HG02642 (cell line): ENCODE measurements around the gene PIGZ.
"Not testable (repeated sequence)": the region's sequence is repeated elsewhere in the genome, so short reads cannot be mapped to it uniquely, and the experiment has no call there.

Source experiments
- ATAC-seq: cut with Tn5 transposase; IDR thresholded peaks from one replicate; pipeline ENCODE4 v1.9.1; 2021; ENCODE audit warnings: mild to moderate bottlenecking; ENCODE audit not compliant: unreplicated experiment, poor library complexity

Gene PIGZ

GRCh38 chr3:196962108-196962929 is 6.3 kb downstream of the PIGZ start:
- no peak for ATAC-seq

GRCh38 chr3:196954832-196955231 is 13.8 kb downstream of the PIGZ start:
- no peak for ATAC-seq

- no peak for ATAC-seq
Observed at GRCh38 chr3:196951371-196951770, 17.3 kb downstream of the PIGZ start.

- no peak for ATAC-seq
Observed at GRCh38 chr3:196949750-196950149, 18.9 kb downstream of the PIGZ start.

GRCh38 chr3:196949285-196949619 is 19.4 kb downstream of the PIGZ start:
- no peak for ATAC-seq

- ATAC-seq, result no peak
Observed at GRCh38 chr3:196948442-196949284, 20.0 kb downstream of the PIGZ start.

GRCh38 chr3:196947860-196948441 is 20.7 kb downstream of the PIGZ start:
- no peak for ATAC-seq

GRCh38 chr3:196947136-196947859 is 21.3 kb downstream of the PIGZ start:
- ATAC-seq, result no peak

- ATAC-seq, result not testable (repeated sequence)
Observed at GRCh38 chr3:196944037-196944790, 24.4 kb downstream of the PIGZ start.

- ATAC-seq, result peak; percentile 15
Observed at GRCh38 chr3:196942915-196943277, 25.7 kb downstream of the PIGZ start.

- peak; percentile 91 for ATAC-seq
Observed at GRCh38 chr3:196942226-196942914, 26.3 kb downstream of the PIGZ start, which contains the start of gene NCBP2. NCBP2 (minus strand) TSS chr3:196942528; CDS start chr3:196942503, 25 bp downstream.

GRCh38 chr3:196941729-196942225 is 26.9 kb downstream of the PIGZ start:
- peak; percentile 28 for ATAC-seq

- no peak for ATAC-seq
Observed at GRCh38 chr3:196938576-196938975, 30.1 kb downstream of the PIGZ start.

GRCh38 chr3:196938124-196938523 is 30.5 kb downstream of the PIGZ start:
- no peak for ATAC-seq

GRCh38 chr3:196936288-196936687 is 32.3 kb downstream of the PIGZ start:
- ATAC-seq, result no peak

- peak; percentile 31 for ATAC-seq
Observed at GRCh38 chr3:196932600-196932999, 36.0 kb downstream of the PIGZ start.

- peak; percentile 55 for ATAC-seq
Observed at GRCh38 chr3:196931828-196932587, 36.6 kb downstream of the PIGZ start.

GRCh38 chr3:196931157-196931556 is 37.5 kb downstream of the PIGZ start:
- no peak for ATAC-seq
